GM18526 (cell line): ENCODE measurements around the gene PPME1.

Source experiments
- POLR2A ChIP-seq: IDR thresholded peaks from 3 replicates; pipeline ENCODE4 v1.6.1; 2011; ENCODE audit not compliant: insufficient read length; ENCODE audit errors: extremely low read depth

PPME1 gene

GRCh38 chr11:74195828-74196227, 24.7 kb downstream of the PPME1 start:
- no peak for TF ChIP-seq POLR2A

GRCh38 chr11:74196781-74197486, 25.8 kb downstream of the PPME1 start:
- no peak for TF ChIP-seq POLR2A

GRCh38 chr11:74203966-74204365, 32.9 kb downstream of the PPME1 start:
- no peak for TF ChIP-seq POLR2A

- no peak for TF ChIP-seq POLR2A
These were observed 33.6 kb downstream of the PPME1 start for GRCh38 chr11:74204701-74205100.

DNA sequence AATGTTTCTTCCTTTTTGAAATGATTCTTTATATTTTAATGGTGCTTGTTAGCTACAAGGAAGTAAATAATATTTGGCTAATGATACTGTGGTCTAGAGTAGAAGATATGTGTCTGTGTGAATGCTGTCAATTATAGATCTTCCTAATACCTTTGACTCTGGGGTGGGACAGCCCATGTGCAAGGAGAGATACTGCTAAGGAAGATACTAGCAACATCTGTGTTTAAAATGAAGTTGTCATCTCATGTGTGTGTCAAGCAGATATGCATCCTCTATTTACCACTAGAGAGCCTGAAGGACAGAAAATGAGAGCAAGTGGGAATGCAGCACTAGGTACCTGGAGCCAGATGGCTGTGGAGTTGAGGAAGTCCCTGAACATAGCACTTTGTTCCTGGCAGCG, 34.1 kb downstream of the PPME1 start:
- no peak for TF ChIP-seq POLR2A

DNA sequence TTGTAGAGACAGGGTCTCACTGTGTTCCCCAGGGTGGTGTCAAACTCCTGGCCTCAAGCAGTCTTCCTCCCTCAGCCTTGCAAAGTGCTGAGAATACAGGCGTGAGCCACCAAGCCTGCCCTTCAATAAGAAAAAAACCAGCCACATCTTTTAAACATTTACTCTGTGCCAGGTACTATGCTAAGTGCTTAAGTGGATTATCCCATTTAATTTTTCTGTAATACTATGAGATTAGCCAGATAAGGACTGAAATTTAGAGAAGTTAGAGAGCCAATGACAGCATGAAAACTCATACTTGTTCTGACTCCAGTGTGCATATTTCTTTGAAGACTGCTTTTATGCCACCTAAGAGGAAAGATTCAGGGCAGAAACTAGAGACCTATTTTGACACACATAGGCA, 35.7 kb downstream of the PPME1 start:
- no peak for TF ChIP-seq POLR2A

DNA sequence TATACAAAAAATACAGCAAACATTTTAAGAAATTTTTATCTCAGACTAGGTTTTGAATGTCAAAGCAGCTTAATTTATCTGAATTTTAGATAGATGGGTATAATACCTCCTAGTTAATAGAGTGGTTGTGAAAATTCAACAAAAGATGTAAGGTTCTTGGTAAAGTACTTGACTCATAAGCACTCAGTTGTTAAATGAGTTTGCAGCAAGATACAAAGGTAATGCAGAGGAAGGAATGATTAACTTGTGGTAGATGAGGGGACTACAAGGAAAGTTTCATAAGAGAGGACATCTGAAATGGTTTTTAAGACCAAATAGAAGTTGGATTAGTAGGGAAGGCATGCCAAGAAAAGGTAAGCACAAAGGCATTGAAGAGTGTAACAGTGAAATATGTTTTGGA, 37.4 kb downstream of the PPME1 start:
- no peak for TF ChIP-seq POLR2A

DNA sequence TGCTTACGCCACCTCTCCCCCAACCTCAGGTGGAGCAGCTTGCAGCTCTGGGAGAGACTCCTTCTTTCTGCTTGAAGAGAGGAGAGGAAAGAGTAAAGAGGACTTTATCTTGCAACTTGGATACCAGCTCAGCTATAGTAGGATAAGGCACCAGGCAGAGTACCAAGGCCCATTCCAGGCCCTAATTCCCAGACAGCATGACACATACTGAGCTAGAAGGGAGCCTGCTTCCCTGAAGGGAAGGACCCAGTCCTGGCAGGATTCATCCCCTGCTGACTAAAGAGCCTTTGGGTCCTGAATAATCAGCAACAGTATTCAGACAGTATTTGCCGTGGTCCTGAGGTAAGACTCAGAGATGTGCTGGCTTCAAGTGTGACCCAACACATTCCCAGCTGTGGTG, 41.4 kb downstream of the PPME1 start:
- TF ChIP-seq POLR2A, result no peak

GRCh38 chr11:74220376-74220775, 49.3 kb downstream of the PPME1 start:
- no peak for TF ChIP-seq POLR2A

GRCh38 chr11:74221816-74222215, 50.7 kb downstream of the PPME1 start:
- no peak for TF ChIP-seq POLR2A

DNA sequence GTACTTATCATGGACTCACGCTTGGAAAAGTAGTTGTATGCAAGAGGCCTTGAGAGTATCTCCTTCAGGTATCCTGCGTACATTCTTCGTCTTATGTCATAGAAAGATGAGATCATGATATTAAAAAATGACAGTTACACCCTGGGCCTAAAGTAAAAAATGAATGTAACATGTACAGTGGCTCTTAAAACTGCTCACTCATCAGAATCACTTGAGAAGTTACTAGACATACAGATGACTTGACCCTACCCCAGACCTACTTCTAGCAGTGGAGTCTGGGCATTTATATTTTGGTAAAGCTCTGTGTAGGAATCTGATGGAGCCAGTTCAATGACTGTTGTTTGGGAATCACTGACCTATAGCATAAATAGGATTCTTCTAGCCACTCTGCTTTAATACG, 54.5 kb downstream of the PPME1 start:
- TF ChIP-seq POLR2A, result no peak

GRCh38 chr11:74226907-74227306, 55.8 kb downstream of the PPME1 start:
- TF ChIP-seq POLR2A, result no peak

DNA sequence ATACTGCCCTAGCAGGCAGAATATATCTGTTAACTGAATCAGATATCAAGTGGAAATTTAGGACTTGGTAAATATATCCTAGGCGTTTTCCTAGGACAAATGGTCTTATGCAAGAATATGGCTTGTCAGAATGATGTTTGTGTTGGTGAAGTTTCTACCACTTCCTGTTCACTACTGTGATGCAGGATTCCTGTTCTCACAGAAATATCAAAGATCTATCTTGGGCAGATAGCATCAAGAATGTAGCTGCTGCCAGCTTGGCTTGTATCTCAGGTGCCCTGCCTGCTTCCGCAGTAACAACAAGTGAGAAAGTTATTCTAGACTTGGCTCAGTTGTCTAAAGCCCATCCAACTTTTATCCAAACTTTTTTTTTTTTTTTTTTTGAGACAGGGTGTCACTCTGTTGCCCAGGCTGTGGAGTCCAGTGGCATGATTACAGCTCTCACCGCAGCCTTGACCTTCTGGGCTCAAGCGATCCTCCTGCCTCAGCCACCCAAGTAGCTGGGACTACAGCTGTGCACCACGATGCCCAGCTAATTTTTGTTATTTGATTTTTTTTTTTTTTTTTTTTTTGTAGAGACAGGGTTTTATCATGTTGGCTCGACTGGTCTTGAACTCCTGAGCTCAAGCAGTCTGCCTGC, 61.3 kb downstream of the PPME1 start:
- no peak for TF ChIP-seq POLR2A

DNA sequence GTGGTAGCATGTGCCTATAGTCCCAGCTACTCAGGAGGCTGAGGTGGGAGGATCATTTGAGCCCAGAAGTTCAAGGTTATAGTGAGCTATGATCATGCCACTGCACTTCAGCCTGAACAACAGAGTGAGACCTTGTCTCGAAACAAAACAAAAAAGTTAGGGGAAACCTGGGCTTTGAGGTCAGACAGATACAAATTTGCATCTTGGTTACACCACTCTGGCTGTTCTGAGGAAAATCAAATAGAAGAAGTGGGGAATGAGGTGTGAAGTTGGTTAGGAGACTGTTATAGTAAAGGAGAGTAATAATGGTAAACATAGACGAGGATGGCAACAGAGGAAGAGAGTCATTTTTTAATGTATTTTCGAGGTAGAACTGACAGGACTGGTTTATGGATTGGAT, 62.6 kb downstream of the PPME1 start:
- TF ChIP-seq POLR2A, result no peak

- TF ChIP-seq POLR2A, result no peak
These were observed 64.0 kb downstream of the PPME1 start for GRCh38 chr11:74235121-74235520.

DNA sequence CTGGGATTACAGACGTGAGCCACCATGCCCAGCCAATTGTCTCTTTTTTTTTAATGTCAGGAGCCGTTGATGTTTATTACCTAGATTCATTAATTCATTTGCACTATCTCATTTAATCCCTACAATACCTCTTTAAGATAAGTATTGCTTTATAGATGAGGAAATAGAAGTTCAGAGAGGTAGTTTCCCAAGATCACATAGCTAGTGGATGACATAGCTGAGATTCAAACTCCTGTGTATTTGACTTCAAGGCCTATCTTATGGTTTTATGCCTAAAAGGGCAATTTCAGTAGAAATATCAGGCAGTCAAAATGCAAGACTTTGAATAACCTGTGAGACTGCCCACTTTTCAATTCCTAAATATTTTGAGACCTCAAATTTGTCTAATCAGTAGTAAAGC, 66.5 kb downstream of the PPME1 start:
- no peak for TF ChIP-seq POLR2A

- TF ChIP-seq POLR2A, result no peak
These were observed 67.2 kb downstream of the PPME1 start for GRCh38 chr11:74238243-74238642.
